Neural progenitor cell (in vitro differentiated cells): ENCODE results near the gene UVSSA.

Experiments
- CTCF ChIP-seq: fragments of 200-600 bp; sonication (generic); IDR thresholded peaks from 2 replicates; pipeline ENCODE4 v1.5.1; 2017; ENCODE audit warnings: antibody characterized with exemption, mild to moderate bottlenecking
- EZH2 ChIP-seq: fragments of 200-600 bp; sonication (generic); IDR thresholded peaks from 2 replicates; pipeline ENCODE4 v1.6.1; 2017; ENCODE audit warnings: antibody characterized with exemption, mild to moderate bottlenecking, moderate library complexity
- EZH2phosphoT487 ChIP-seq: fragments of 200-600 bp; sonication (generic); IDR thresholded peaks from 2 replicates; pipeline ENCODE4 v1.6.1; 2017; ENCODE audit warnings: antibody characterized with exemption

- TF ChIP-seq CTCF (no peak), EZH2 (no peak), EZH2phosphoT487 (no peak)
Measured at GRCh38 chr4:1316537-1317168, 30.4 kb upstream of the UVSSA start.
